HFF-Myc (cell line): ENCODE measurements around the gene COL9A1.

Experiments used
- DNase-seq: peaks from one replicate; pipeline ENCODE4 v3.0.0-alpha.2; 2011; ENCODE audit warnings: low read depth; ENCODE audit errors: extremely low read depth
- H3K4me3 ChIP-seq: replicated peaks from 2 replicates; pipeline ENCODE4 v1.5.1; 2011; ENCODE audit warnings: low read depth, mild to moderate bottlenecking, control low read depth, low read length
- CTCF ChIP-seq: IDR thresholded peaks from 2 replicates; pipeline ENCODE4 v1.5.1; 2012; ENCODE audit warnings: mild to moderate bottlenecking, low read depth, low read length, control low read depth; ENCODE audit errors: missing control alignments

COL9A1 gene

GRCh38 chr6:70180901-70181599, 121.8 kb downstream of the COL9A1 start:
- no peak overlapping the region for H3K4me3 ChIP-seq
- no peak for TF ChIP-seq CTCF
- no peak for DNase-seq

GRCh38 chr6:70180183-70180900, 122.5 kb downstream of the COL9A1 start:
- no peak for DNase-seq
- TF ChIP-seq CTCF: no peak
- no peak overlapping the region for H3K4me3 ChIP-seq

- no peak for TF ChIP-seq CTCF
- no peak overlapping the region for H3K4me3 ChIP-seq
- no peak for DNase-seq
Measured at GRCh38 chr6:70176842-70177550, 125.9 kb downstream of the COL9A1 start.

GRCh38 chr6:70175770-70176169, 127.1 kb downstream of the COL9A1 start:
- DNase-seq: no peak
- no peak for TF ChIP-seq CTCF
- no peak overlapping the region for H3K4me3 ChIP-seq

- H3K4me3 ChIP-seq: no peak overlapping the region
- DNase-seq: no peak
- TF ChIP-seq CTCF: no peak
Measured at GRCh38 chr6:70172252-70172651, 130.6 kb downstream of the COL9A1 start.

- TF ChIP-seq CTCF: no peak
- H3K4me3 ChIP-seq: no peak overlapping the region
- DNase-seq: no peak
Measured at GRCh38 chr6:70171236-70171635, 131.6 kb downstream of the COL9A1 start.
